Smooth muscle cell (in vitro differentiated cells): ENCODE results near the gene SLC29A1. TPM values are rescaled to one million over a fixed set of nuclear protein-coding genes. Genes with fewer than 3 reads are reported as not detected.

Experiments used
- DNase-seq: peaks from one replicate; lab custom pipeline; 2025; ENCODE audit not compliant: unreplicated experiment; lab: John Stamatoyannopoulos, UW
- H2AFZ ChIP-seq: fragments of 200-600 bp; sonication (generic); 2 replicates; pipeline ENCODE4 v1.6.0; 2016; ENCODE audit warnings: antibody characterized with exemption, low read depth, mild to moderate bottlenecking
- H3F3A ChIP-seq: fragments of 200-600 bp; sonication (generic); 2 replicates; pipeline ENCODE4 v1.6.0; 2017; ENCODE audit warnings: antibody characterized with exemption, low read depth
- H3K27ac ChIP-seq: fragments of 200-600 bp; sonication (generic); 2 replicates; pipeline ENCODE4 v1.5.1; 2016; ENCODE audit warnings: low read depth, mild to moderate bottlenecking
- H3K27me3 ChIP-seq: fragments of 200-600 bp; sonication (generic); 2 replicates; pipeline ENCODE4 v1.6.1; 2016; ENCODE audit warnings: low read depth, mild to moderate bottlenecking
- H3K36me3 ChIP-seq: fragments of 200-600 bp; sonication (generic); 2 replicates; pipeline ENCODE4 v1.5.1; 2016; ENCODE audit warnings: low read depth
- H3K4me1 ChIP-seq: fragments of 200-600 bp; sonication (generic); 2 replicates; pipeline ENCODE4 v1.5.1; 2016; ENCODE audit warnings: low read depth
- H3K4me2 ChIP-seq: fragments of 200-600 bp; sonication (generic); 2 replicates; pipeline ENCODE4 v1.6.0; 2016; ENCODE audit warnings: mild to moderate bottlenecking
- H3K4me3 ChIP-seq: fragments of 200-600 bp; sonication (generic); 2 replicates; pipeline ENCODE4 v1.5.1; 2016; ENCODE audit warnings: mild to moderate bottlenecking
- H3K79me2 ChIP-seq: fragments of 200-600 bp; sonication (generic); 2 replicates; pipeline ENCODE4 v1.6.0; 2016; ENCODE audit warnings: low read depth, mild to moderate bottlenecking
- H3K9ac ChIP-seq: fragments of 200-600 bp; sonication (generic); 2 replicates; pipeline ENCODE4 v1.6.0; 2016; ENCODE audit warnings: low read depth
- H3K9me3 ChIP-seq: fragments of 200-600 bp; sonication (generic); replicated peaks from 2 replicates; pipeline ENCODE4 v1.5.1; 2016; ENCODE audit warnings: low read depth
- H4K20me1 ChIP-seq: fragments of 200-600 bp; sonication (generic); 2 replicates; pipeline ENCODE4 v1.6.0; 2016; ENCODE audit warnings: low read depth
- WGBS: methylation state at CpG from one replicate; pipeline ENCODE4 v1.1.7; 2016; ENCODE audit warnings: low lambda C conversion rate; 5-methylcytosine and 5-hydroxymethylcytosine counted together
- polyA plus RNA-seq: library from polyadenylated mRNA; unstranded; fragments of >200 nt; fragmentation: Nextera tagmentation; extraction: Ambion mirVana; gene quantifications from 2 replicates; pipeline ENCODE4 v1.2.1, GENCODE V29; 2016
- total RNA-seq: library from RNA; depleted of rRNA; stranded (reverse); fragments of >200 nt; gene quantifications from 2 replicates; pipeline ENCODE4 v1.2.3, GENCODE V29; 2014
- TF ChIP-seq, protein P1 (sequence below): fragments of 200-600 bp; sonication (generic); IDR thresholded peaks from 2 replicates; pipeline ENCODE4 v1.5.1; 2017; ENCODE audit warnings: borderline replicate concordance, mild to moderate bottlenecking, antibody characterized with exemption; ENCODE audit not compliant: insufficient read depth, poor library complexity, severe bottlenecking

SLC29A1 gene
- total and polyA plus RNA-seq, 2 experiments from 2014 or later = 7.4 to 8.0 TPM

DNA sequence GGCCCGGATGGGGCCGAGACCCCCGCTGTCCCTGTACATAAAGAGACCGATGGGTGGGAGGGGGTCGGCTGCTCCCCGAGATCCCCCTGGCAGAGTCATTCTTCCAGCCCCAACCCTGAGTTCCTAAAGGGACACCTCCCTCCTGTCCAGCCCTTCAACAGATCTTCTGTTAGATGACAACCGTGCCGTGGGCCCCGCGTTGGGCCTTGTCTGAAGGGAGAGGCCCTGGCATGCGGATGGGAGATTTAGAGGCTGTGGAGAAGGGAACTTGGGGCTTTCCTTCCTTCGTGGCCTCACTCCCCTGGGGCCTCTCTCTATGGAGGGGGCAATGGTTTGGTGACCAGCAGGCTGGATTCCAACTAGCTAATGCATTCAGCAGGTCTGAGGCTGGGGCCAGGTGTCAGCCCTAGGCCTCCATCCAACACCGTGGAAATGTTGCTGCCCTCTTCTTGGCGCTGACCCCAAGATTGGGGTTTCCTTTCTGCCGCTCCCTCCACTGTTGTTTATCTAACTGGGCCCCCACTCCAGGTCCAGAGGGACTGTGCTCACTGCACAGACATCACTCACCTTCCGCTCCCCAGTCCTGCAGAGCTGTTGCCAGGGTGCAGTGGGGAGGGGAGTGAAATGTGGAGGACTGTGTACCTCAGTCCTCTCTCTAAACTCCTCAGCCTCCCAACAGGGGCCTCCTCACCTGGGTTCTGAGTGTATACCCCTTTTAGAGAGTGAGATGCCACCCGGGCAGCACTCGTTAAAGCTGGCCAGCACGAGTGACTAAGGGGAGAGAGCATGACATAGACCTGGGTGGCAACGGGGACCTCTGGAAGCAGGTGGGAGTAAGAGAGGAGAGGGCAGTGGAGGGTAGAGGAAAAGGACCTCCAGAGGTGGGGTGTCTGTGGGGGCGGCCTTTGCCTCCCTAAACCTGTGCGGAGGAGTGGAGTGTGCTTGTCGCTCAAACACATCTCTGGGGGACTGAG, 53.6 kb downstream of the SLC29A1 start:
- no peak overlapping the region for H3K4me3 ChIP-seq
- no peak for DNase-seq
- H3K27ac ChIP-seq = no peak overlapping the region
- no peaks in the 10 kb centered on the region for H4K20me1 ChIP-seq
- H3K9ac ChIP-seq = no peak overlapping the region
- WGBS = 91% methylated on average over 20 of the region's 23 CpGs
- no peaks in the 10 kb centered on the region for H3F3A ChIP-seq
- H2AFZ ChIP-seq = no peak overlapping the region
- H3K4me2 ChIP-seq = no peak overlapping the region
- no peaks in the 10 kb centered on the region for H3K9me3 ChIP-seq
- TF ChIP-seq, protein P1, sequence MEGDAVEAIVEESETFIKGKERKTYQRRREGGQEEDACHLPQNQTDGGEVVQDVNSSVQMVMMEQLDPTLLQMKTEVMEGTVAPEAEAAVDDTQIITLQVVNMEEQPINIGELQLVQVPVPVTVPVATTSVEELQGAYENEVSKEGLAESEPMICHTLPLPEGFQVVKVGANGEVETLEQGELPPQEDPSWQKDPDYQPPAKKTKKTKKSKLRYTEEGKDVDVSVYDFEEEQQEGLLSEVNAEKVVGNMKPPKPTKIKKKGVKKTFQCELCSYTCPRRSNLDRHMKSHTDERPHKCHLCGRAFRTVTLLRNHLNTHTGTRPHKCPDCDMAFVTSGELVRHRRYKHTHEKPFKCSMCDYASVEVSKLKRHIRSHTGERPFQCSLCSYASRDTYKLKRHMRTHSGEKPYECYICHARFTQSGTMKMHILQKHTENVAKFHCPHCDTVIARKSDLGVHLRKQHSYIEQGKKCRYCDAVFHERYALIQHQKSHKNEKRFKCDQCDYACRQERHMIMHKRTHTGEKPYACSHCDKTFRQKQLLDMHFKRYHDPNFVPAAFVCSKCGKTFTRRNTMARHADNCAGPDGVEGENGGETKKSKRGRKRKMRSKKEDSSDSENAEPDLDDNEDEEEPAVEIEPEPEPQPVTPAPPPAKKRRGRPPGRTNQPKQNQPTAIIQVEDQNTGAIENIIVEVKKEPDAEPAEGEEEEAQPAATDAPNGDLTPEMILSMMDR = no peak
- no peaks in the 10 kb centered on the region for H3K79me2 ChIP-seq
- no peaks in the 10 kb centered on the region for H3K4me1 ChIP-seq
- H3K36me3 ChIP-seq = no peaks in the 10 kb centered on the region
- peaks cover 69% of the 10 kb centered on the region for H3K27me3 ChIP-seq

DNA sequence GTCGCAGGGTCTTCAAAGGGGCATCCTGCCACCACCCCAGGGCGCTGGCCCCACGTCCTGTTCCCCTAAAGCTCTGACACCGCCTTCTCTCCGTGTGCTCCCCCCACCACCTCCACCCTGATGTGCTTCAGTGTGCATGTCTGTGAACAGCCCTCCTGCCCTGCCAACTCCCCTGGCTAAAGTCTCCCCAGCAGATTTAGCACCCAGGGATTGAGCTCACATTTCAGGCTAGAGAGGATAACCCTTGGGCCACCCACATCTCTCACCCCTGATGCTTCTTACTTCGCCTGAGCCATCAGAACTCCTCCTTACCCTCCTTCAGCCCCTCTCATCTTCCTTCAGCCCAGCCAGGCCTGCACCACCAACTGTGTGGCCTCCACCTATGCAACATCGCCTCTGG, 54.4 kb downstream of the SLC29A1 start:
- no peaks in the 10 kb centered on the region for H4K20me1 ChIP-seq
- no peak overlapping the region for H2AFZ ChIP-seq
- H3K36me3 ChIP-seq = no peaks in the 10 kb centered on the region
- peaks cover 64% of the 10 kb centered on the region for H3K27me3 ChIP-seq
- no peak overlapping the region for H3K27ac ChIP-seq
- WGBS = 85% methylated on average over 7 of the region's 7 CpGs
- no peak overlapping the region for H3K4me3 ChIP-seq
- no peak overlapping the region for H3K4me2 ChIP-seq
- no peak for DNase-seq
- H3K9me3 ChIP-seq = no peaks in the 10 kb centered on the region
- H3K9ac ChIP-seq = no peak overlapping the region
- H3K79me2 ChIP-seq = no peaks in the 10 kb centered on the region
- TF ChIP-seq, protein P1 = no peak
- H3F3A ChIP-seq = no peaks in the 10 kb centered on the region
- H3K4me1 ChIP-seq = no peaks in the 10 kb centered on the region

DNA sequence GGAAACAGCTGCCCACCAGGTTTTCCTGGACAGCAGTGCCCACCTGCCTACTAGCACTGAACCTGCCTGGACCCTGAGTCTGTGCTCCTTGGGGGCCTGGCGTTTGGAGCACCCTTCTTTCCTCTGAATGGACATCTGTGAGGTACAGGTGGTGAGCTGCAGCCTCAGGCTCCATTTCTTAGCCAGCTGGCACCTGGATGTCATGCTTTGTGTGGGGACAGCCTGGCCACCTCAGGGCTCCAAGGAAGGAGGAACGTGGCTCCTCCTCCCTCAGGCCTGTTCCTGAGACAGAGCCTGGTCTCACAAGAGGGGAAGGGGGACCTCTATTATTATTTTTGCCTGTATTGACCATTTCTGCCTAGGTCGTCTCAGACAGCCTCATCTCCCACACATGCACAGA, 54.9 kb downstream of the SLC29A1 start:
- 66% methylated on average over 3 of the region's 3 CpGs for WGBS

More for the DNA sequence above, 54.9 kb downstream of the SLC29A1 start:
- H3K4me3 ChIP-seq = no peak overlapping the region
- no peaks in the 10 kb centered on the region for H3K79me2 ChIP-seq
- H2AFZ ChIP-seq = no peak overlapping the region
- DNase-seq = no peak
- no peaks in the 10 kb centered on the region for H3K4me1 ChIP-seq
- peaks cover 62% of the 10 kb centered on the region for H3K27me3 ChIP-seq
- no peaks in the 10 kb centered on the region for H3K36me3 ChIP-seq
- H3K9ac ChIP-seq = no peak overlapping the region
- H3K27ac ChIP-seq = no peak overlapping the region
- H3K9me3 ChIP-seq = no peaks in the 10 kb centered on the region
- TF ChIP-seq, protein P1 = no peak
- H4K20me1 ChIP-seq = no peaks in the 10 kb centered on the region
- H3F3A ChIP-seq = no peaks in the 10 kb centered on the region
- H3K4me2 ChIP-seq = no peak overlapping the region
